Skeletal muscle satellite cell (primary cell): Measurements from ENCODE around the gene DHRS11.
"Not testable (repeated sequence)": the region's sequence is repeated elsewhere in the genome, so short reads cannot be mapped to it uniquely, and the experiment has no call there.

Experiments used
- H3K27me3 ChIP-seq: 2 replicates; pipeline ENCODE4 v1.7.0; 2013; ENCODE audit warnings: low read length; ENCODE audit not compliant: control insufficient read depth, insufficient read depth
- H3K36me3 ChIP-seq: 2 replicates; pipeline ENCODE4 v1.7.0; 2013; ENCODE audit warnings: mild to moderate bottlenecking, control low read depth, low read length; ENCODE audit not compliant: insufficient read depth
- H3K4me1 ChIP-seq: 2 replicates; pipeline ENCODE4 v1.7.0; 2013; ENCODE audit warnings: low read length; ENCODE audit not compliant: control insufficient read depth, insufficient read depth
- H3K4me2 ChIP-seq: 2 replicates; pipeline ENCODE4 v1.7.0; 2013; ENCODE audit warnings: mild to moderate bottlenecking, low read length
- H3K4me3 ChIP-seq: 2 replicates; pipeline ENCODE4 v1.7.0; 2013; ENCODE audit warnings: low read length
- H3K9ac ChIP-seq: 2 replicates; pipeline ENCODE4 v1.7.0; 2013; ENCODE audit warnings: mild to moderate bottlenecking, low read depth, low read length, moderate library complexity
- H3K9me3 ChIP-seq: replicated peaks from 2 replicates; pipeline ENCODE4 v1.7.0; 2013; ENCODE audit warnings: mild to moderate bottlenecking, control low read depth, low read length

Gene DHRS11

DNA sequence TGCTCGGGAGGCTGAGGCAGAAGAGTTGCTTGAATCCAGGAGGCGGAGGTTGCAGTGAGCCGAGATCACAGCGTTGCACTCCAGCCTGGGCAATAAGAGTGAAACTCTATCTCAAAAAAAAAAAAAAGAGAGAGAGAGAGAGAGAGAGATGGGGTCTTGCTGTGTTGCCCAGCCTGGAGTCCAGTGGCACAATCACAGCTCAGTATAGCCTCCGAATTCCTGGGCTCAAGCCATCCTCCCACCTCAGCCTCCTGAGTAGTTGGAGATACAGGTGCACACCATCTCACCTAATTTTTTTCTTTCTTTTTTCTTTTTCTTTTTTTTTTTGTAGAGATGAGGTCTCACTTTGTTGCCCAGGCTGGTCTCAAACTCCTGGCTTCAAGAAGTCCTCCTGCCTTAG is 13.3 kb downstream of the DHRS11 start:
- not testable (repeated sequence) for H3K27me3 ChIP-seq, H3K4me3 ChIP-seq, H3K9me3 ChIP-seq, H3K9ac ChIP-seq, H3K4me2 ChIP-seq, H3K36me3 ChIP-seq
- H3K4me1 ChIP-seq, result peaks cover 22% of the 10 kb centered on the region

DNA sequence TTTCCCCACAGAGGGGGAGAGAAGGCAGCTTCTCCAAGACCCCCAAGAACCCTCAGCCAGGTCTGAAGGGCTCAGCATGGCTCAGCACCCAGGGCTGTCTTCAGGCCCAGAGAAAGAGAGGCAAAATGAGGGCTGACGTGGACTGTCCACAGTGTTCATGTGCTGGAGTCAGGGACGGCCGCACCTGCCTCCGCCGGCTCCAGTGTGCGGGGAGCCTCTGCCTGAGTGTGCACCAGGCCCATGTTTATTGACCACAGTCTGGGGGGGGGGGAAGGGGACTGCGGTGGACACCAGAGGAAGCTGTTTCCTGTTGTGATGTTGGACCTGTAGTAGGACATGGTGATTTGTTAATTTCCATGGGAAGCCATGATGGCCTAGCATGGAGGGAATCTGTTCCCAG is 16.6 kb downstream of the DHRS11 start:
- no peaks in the 10 kb centered on the region for H3K36me3 ChIP-seq
- no peak overlapping the region for H3K9ac ChIP-seq
- no peaks in the 10 kb centered on the region for H3K27me3 ChIP-seq
- H3K4me3 ChIP-seq, result no peak overlapping the region
- peaks cover 16% of the 10 kb centered on the region for H3K4me1 ChIP-seq
- H3K4me2 ChIP-seq, result no peak overlapping the region
- H3K9me3 ChIP-seq, result no peaks in the 10 kb centered on the region

DNA sequence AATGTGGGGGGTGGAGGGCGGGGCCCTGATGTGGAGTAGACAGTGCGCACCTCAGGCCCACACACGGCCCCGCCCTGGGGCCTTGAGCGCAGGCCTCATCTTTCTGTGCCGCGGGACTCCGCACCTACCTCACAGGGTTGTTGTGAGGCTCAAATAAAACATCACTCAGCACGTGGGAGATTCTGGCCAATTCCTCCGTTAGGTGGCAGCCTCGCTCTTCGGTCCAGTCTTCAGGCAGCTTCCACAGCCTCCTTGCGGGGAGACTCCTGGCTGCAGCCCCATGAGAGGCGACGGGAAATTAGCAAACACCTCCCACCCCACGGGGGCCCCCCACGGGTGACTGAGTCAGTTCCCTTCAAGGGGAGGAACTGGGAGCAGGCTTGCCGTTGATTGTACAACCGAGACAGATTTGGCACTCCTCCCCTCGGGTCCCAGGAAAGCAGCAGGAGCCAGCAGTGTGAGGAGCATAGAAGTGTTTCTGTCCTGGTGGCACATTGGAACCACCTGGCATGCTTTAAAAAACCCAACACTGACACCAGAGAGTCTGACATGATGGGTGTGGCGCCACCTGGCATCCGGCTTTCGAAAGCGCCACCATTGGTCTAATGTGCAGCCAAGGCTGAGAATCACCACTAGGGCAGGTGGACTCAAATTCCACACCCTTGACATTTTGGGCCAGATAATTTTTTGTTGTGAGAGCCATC is 17.3 kb downstream of the DHRS11 start:
- Histone ChIP-seq H3K4me1 (peaks cover 14% of the 10 kb centered on the region), H3K4me3 (no peak overlapping the region), H3K4me2 (peak overlapping the region; percentile 23), H3K9ac (no peak overlapping the region), H3K27me3 (no peaks in the 10 kb centered on the region), H3K36me3 (no peaks in the 10 kb centered on the region), H3K9me3 (no peaks in the 10 kb centered on the region)

DNA sequence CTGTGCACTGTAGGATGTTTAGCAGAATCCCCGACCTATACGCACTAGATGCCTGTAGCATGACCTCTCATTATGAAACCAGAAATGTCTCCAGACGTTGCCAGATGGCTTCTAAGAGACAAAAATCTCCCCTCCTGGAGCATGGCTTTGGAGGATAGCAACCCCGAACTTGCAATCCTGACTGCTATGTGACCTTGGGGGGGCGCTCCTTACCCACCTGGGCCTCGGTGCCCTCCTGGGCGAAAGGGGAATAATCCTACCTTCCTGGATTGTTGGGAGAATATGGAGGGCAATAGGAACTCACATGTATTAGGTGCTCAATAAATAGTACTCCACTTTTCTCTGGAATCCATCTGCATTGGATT is 17.8 kb downstream of the DHRS11 start:
- Histone ChIP-seq H3K4me3 (no peak overlapping the region), H3K4me1 (peaks cover 10% of the 10 kb centered on the region), H3K9ac (no peak overlapping the region), H3K4me2 (no peak overlapping the region), H3K27me3 (no peaks in the 10 kb centered on the region), H3K36me3 (no peaks in the 10 kb centered on the region), H3K9me3 (no peaks in the 10 kb centered on the region)

DNA sequence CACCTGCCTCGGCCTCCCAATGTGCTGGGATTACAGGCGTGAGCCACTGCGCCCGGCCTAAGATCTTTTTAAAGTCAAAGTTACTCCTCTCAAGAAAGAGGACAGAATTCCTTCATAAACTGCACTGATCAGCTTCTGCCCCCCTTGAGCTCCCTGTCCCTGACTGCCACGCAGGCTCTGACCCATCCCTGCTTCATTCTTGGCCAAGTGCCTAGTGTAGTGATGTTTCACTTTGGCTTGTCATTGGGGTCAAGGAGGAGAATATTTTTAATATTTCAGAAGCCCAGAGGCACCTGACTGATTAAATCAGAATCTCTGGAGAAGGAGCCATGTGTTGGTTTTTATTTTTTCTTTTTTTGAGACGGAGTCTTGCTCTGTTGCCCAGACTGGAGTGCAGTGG is 18.8 kb downstream of the DHRS11 start:
- no peak overlapping the region for H3K4me3 ChIP-seq
- H3K36me3 ChIP-seq, result no peaks in the 10 kb centered on the region
- peaks cover 10% of the 10 kb centered on the region for H3K4me1 ChIP-seq
- no peaks in the 10 kb centered on the region for H3K27me3 ChIP-seq
- H3K4me2 ChIP-seq, result no peak overlapping the region
- H3K9me3 ChIP-seq, result no peaks in the 10 kb centered on the region
- H3K9ac ChIP-seq, result no peak overlapping the region

DNA sequence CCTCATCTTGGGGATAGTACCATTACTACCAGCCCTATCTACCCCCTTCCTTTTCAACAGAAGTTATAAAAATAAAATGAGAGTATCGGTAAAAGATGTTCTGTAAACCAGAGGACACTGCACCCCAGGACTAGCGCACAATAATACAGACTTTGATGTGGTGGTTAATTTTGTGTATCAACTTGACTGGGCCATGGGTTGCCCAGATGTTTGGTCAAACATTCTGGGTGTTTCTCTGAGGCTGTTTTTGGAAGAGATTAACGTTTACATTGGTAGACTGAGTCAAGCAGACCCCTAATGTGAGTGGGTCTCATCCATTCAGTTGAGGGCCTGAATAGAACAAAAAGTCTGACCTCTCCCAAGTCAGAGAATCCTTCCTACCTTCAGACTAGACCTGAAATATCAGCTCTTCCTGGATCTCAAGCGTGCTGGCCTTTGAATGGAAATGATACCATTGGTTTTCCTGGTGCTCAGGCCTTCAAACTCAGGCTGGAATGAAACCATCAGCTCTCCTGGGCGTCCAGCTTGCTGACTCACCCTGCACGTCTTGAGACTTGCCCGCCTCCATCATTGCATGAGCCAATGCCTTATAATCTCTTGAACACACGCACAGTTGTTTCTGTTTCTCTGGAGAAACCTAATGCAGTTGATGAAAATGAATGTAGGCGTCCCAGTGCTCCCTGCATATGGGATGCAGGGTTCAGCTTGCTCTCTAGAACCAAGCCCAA is 19.8 kb downstream of the DHRS11 start:
- peaks cover 10% of the 10 kb centered on the region for H3K4me1 ChIP-seq
- H3K4me3 ChIP-seq, result no peak overlapping the region
- no peak overlapping the region for H3K9ac ChIP-seq
- no peaks in the 10 kb centered on the region for H3K36me3 ChIP-seq
- no peaks in the 10 kb centered on the region for H3K27me3 ChIP-seq
- no peak overlapping the region for H3K4me2 ChIP-seq
- H3K9me3 ChIP-seq, result no peaks in the 10 kb centered on the region

DNA sequence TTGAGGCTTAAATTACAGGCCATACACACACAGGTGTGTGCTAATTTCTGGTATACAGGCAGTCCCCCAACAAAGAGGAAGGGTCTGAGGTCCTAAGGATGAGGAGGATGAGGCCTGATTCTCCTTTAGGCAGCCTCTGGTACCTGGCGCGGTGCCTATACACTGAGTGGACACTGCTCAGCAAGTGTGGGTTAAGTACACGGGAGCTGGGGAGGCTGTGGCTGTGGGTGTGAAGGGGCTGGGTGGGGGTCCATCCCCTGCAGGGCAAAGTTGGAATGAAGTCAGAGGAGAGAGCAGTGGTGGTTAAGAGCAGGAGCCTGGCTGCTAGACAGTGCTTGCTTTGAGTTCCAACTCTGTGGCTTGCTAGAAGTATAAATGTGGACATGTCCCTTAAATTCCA is 20.6 kb downstream of the DHRS11 start:
- H3K4me1 ChIP-seq, result peaks cover 10% of the 10 kb centered on the region
- H3K27me3 ChIP-seq, result no peaks in the 10 kb centered on the region
- H3K36me3 ChIP-seq, result no peaks in the 10 kb centered on the region
- H3K9ac ChIP-seq, result no peak overlapping the region
- no peaks in the 10 kb centered on the region for H3K9me3 ChIP-seq
- no peak overlapping the region for H3K4me2 ChIP-seq
- H3K4me3 ChIP-seq, result no peak overlapping the region

DNA sequence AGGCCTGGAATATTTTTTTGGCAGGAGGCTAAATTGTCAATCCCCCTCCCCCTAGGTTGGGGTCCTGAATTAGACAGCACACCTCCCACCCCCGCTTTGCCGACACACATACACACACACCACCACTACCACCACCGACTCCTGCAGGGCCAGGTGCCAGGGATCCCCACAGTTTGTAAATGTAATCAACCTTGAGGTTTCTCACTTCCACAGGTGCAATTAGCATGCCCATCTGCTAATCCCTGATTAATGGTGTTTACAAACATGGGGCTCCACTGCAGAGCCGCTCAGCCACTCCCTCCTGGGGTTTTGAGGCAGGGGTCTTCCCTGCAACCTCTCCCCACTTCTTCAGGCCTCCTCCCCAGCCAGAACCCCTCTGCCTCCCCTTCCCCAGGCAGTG is 21.5 kb downstream of the DHRS11 start:
- no peaks in the 10 kb centered on the region for H3K36me3 ChIP-seq
- H3K4me2 ChIP-seq, result no peak overlapping the region
- H3K9me3 ChIP-seq, result no peaks in the 10 kb centered on the region
- no peak overlapping the region for H3K9ac ChIP-seq
- peaks cover 10% of the 10 kb centered on the region for H3K4me1 ChIP-seq
- H3K4me3 ChIP-seq, result no peak overlapping the region
- no peaks in the 10 kb centered on the region for H3K27me3 ChIP-seq

DNA sequence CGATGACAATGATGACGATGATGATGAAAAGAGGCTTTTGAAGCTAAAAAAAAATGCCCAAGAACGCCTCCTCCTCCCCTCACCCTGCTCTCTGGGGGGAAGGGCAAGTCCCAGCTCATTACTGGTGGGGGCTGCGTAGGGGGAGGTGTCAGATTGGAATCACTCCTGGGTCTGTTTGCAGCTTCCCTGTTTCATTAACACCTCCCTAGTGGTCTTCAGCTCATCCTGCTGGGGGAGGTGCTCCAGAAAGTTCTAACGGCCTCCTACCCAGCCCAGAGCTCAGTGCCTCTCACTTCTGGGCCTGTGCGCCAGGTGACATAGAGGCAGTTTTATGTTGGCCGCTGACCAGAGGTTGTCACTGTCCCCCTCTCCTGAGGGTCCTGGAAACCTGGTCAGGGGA is 22.4 kb downstream of the DHRS11 start:
- no peak overlapping the region for H3K4me3 ChIP-seq
- H3K36me3 ChIP-seq, result no peaks in the 10 kb centered on the region
- peaks cover 4% of the 10 kb centered on the region for H3K27me3 ChIP-seq
- no peak overlapping the region for H3K9ac ChIP-seq
- no peak overlapping the region for H3K4me2 ChIP-seq
- no peaks in the 10 kb centered on the region for H3K9me3 ChIP-seq
- peaks cover 7% of the 10 kb centered on the region for H3K4me1 ChIP-seq

DNA sequence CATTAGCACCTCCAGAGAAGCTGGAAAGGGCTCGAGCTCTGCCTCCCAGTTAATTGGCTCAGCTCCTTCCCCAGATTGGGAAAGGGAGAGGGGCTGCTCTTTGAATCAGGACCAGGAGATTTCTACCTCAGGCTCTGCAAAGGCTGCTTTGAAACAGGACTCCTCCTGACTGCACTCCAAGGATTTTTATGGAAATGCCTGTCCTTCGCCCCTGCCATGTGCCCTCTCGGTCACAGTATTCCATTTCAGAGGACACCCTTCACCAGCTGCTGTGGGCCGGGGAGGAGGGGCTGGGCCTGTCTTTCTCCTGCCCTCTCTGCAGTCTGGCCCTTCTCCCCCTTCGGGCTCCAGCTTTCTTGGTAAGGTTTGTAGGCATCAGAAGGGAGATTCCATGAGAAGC is 23.3 kb downstream of the DHRS11 start:
- H3K4me1 ChIP-seq, result peaks cover 6% of the 10 kb centered on the region
- peaks cover 4% of the 10 kb centered on the region for H3K27me3 ChIP-seq
- H3K4me3 ChIP-seq, result no peak overlapping the region
- H3K4me2 ChIP-seq, result no peak overlapping the region
- no peaks in the 10 kb centered on the region for H3K9me3 ChIP-seq
- no peak overlapping the region for H3K9ac ChIP-seq
- H3K36me3 ChIP-seq, result no peaks in the 10 kb centered on the region

DNA sequence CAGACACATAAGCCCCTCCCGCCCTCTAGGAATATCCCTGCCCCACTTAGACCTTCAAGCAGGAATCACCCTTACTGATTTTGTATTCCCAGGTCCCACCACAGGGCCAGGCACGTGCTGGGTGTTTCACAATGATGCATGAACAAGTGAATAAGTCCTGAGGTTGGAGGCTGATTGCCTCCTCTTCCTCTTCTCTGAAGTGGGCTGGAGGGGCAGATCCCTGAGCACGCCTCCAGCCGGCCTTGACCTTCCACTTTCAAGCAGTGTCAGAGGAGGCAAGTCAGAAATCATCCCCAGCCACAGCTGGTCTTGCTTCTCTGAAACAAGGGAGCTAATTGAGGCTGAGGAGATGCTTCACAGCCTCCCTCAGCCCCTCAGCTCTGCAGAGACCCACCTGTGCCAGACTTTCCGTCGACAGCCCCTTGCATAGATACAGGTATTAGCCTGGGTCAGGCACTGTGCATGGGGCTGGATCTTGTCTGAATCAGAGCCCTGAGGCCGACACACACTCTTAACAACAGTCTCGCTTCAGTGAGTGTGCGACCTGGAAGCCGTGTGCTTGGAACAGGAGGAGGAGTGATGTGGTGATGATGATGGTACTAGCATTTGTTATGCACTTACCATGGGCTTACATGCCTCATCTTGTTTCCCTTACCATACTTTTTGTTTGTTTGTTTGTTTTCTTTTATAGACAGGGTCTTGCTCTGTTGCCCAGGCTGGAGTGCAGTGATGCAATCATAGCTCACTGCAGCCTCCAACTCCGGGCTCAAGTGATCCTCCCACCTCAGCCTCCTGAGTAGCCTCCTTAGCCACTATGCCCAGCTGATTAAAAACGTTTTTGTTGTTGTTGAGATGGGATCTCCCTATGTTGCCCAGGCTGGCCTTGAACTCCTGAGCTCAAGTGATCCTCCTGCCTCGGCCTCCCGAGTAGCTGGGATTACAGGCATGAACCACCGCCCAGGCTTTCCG is 24.7 kb downstream of the DHRS11 start:
- Histone ChIP-seq H3K27me3 (peaks cover 4% of the 10 kb centered on the region), H3K36me3 (no peaks in the 10 kb centered on the region), H3K4me2 (no peak overlapping the region), H3K4me1 (peaks cover 6% of the 10 kb centered on the region), H3K9me3 (no peaks in the 10 kb centered on the region), H3K9ac (no peak overlapping the region), H3K4me3 (no peak overlapping the region)
